Measurements from ENCODE around the gene GRAMD1C. TPM values are rescaled to one million over a fixed set of nuclear protein-coding genes. Genes with fewer than 3 reads are reported as not detected.

GRAMD1C gene
- total and polyA plus RNA-seq, 2 donors (not counting 3 experiments of a cell fraction or from before 2014, with no cell fraction given), result 7.0 to 24.0 TPM

DNA sequence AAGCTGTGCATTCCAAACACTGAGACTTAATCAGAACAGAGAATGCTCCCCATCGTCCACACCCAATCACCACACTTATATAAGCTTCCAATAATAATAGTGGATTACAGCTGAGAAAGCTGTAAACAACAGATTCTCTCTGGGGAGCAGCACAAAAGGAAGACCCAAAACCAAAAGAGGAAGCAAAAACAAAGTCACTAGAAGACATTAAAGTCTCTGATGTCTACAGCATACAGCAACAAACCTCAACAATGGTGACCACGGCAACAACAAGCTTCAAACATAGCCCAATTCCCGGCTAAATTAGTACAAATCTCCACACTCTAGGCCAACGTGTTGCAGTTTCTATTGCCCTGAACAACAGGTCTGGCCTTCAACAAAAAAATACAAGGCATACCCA, 147.0 kb downstream of the GRAMD1C start:
- no peaks in the 10 kb centered on the region for H3K36me3 ChIP-seq (ENCODE audit: control insufficient read depth in 2 of 2, extremely low read depth in 1 of 2, insufficient read depth in 2 of 2, low read length in 2 of 2)
- no peaks in the 10 kb centered on the region for H3K9me3 ChIP-seq (replicated peaks; ENCODE audit: control insufficient read depth, insufficient read depth, low read length)
- DNase-seq (ENCODE audit: low read depth, low spot score), result no peak
- no TSS peak for BruUV-seq (replicated peaks)
- H3K9ac ChIP-seq (replicated peaks; ENCODE audit: extremely low read depth, insufficient read depth, low read length), result no peak overlapping the region
- H4K20me1 ChIP-seq (replicated peaks; ENCODE audit: control insufficient read depth, extremely low read depth, insufficient read depth, low read length), result no peaks in the 10 kb centered on the region
- no peaks in the 10 kb centered on the region for H3K4me1 ChIP-seq (ENCODE audit: control insufficient read depth, extremely low read depth, insufficient read depth, low read length)
- no peaks in the 10 kb centered on the region for H3K79me2 ChIP-seq (ENCODE audit: control insufficient read depth, insufficient read depth, low read length)
- H3K27ac ChIP-seq (ENCODE audit: insufficient read depth, low read depth, low read length), result no peak overlapping the region
- intact Hi-C loops (cut with micrococcal nuclease), result no loop called here
- ChIA-PET CTCF (interaction anchor here (1.4 kb wide), 1 partner anchor 141 kb away, joined by 4 read pairs; no protein-coding TSS in a partner anchor), POLR2A (no interaction called here)
- H2AFZ ChIP-seq (ENCODE audit: low read depth, low read length), result no peak overlapping the region
- H3K4me3 ChIP-seq (replicated peaks in 1 of 3; ENCODE audit: insufficient read depth in 1 of 3, low read depth in 1 of 3, low read length in 3 of 3), result no peak overlapping the region
- FAIRE-seq, result no peak
- no peak overlapping the region for H3K4me2 ChIP-seq (ENCODE audit: insufficient read depth, low read length)
- H3K9me1 ChIP-seq (replicated peaks; ENCODE audit: control insufficient read depth, extremely low read depth, insufficient read depth, low read length), result no peaks in the 10 kb centered on the region
- dilution Hi-C loops (cut with MboI; ENCODE audit: extremely low pct_ligation_motif_present, low sequenced_read_pairs), result no loop called here
- no peak for TF ChIP-seq FOS (IDR thresholded peaks at IDR 0.05; ENCODE audit: borderline replicate concordance, insufficient read depth, low read length)
- no peak for TF ChIP-seq JUN (IDR thresholded peaks at IDR 0.05; ENCODE audit: borderline replicate concordance, insufficient read depth, insufficient read length, low read depth)
- TF ChIP-seq POLR2AphosphoS5 (IDR thresholded peaks at IDR 0.05; ENCODE audit: insufficient read depth, low read depth, low read length), result no peak
- TF ChIP-seq, protein P1, sequence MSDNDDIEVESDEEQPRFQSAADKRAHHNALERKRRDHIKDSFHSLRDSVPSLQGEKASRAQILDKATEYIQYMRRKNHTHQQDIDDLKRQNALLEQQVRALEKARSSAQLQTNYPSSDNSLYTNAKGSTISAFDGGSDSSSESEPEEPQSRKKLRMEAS (IDR thresholded peaks at IDR 0.05; ENCODE audit: insufficient read depth, insufficient read length), result no peak
- TF ChIP-seq, protein P2, sequence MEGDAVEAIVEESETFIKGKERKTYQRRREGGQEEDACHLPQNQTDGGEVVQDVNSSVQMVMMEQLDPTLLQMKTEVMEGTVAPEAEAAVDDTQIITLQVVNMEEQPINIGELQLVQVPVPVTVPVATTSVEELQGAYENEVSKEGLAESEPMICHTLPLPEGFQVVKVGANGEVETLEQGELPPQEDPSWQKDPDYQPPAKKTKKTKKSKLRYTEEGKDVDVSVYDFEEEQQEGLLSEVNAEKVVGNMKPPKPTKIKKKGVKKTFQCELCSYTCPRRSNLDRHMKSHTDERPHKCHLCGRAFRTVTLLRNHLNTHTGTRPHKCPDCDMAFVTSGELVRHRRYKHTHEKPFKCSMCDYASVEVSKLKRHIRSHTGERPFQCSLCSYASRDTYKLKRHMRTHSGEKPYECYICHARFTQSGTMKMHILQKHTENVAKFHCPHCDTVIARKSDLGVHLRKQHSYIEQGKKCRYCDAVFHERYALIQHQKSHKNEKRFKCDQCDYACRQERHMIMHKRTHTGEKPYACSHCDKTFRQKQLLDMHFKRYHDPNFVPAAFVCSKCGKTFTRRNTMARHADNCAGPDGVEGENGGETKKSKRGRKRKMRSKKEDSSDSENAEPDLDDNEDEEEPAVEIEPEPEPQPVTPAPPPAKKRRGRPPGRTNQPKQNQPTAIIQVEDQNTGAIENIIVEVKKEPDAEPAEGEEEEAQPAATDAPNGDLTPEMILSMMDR (IDR thresholded peaks at IDR 0.05; ENCODE audit: extremely low read depth in 1 of 2, insufficient read depth in 1 of 2, low read depth in 1 of 2, low read length in 2 of 2), result no peak
- TF ChIP-seq MYC (IDR thresholded peaks at IDR 0.05; ENCODE audit: low read depth, low read length), result no peak
- no peak for TF ChIP-seq GATA2 (IDR thresholded peaks at IDR 0.05; ENCODE audit: insufficient read depth, insufficient read length, low read depth, low read length)
- H3K27me3 ChIP-seq (ENCODE audit: control insufficient read depth in 2 of 2, insufficient read depth in 2 of 2, low read length in 2 of 2), result no peaks in the 10 kb centered on the region

Other genes starting within 250 kb of the GRAMD1C start
- gene USF3, start 142.1 kb upstream of the GRAMD1C start, total RNA-seq, result 10.5 and 10.9 TPM in 2 replicates
- 6.5 and 7.0 TPM in 2 replicates for gene USF3, start 142.1 kb upstream of the GRAMD1C start, polyA plus RNA-seq
- 152 and 160 TPM in 2 replicates for gene NAA50, start 92.5 kb upstream of the GRAMD1C start, total RNA-seq
- 53.1 and 54.0 TPM in 2 replicates for gene NAA50, start 92.5 kb upstream of the GRAMD1C start, polyA plus RNA-seq
- 94.2 and 96.9 TPM in 2 replicates for gene ATP6V1A, start 91.8 kb upstream of the GRAMD1C start, total RNA-seq
- 14.9 and 20.9 TPM in 2 replicates for gene ATP6V1A, start 91.8 kb upstream of the GRAMD1C start, polyA plus RNA-seq
- 1.9 and 3.2 TPM in 2 replicates for gene ZDHHC23, start 109.2 kb downstream of the GRAMD1C start, total RNA-seq
- 0.94 and 0.99 TPM in 2 replicates for gene ZDHHC23, start 109.2 kb downstream of the GRAMD1C start, polyA plus RNA-seq
- 3.8 and 4.9 TPM in 2 replicates for gene CCDC191, start 217.7 kb downstream of the GRAMD1C start, total RNA-seq
- gene CCDC191, start 217.7 kb downstream of the GRAMD1C start, polyA plus RNA-seq, result 1.4 and 1.7 TPM in 2 replicates
- gene QTRT2, start 217.9 kb downstream of the GRAMD1C start, total RNA-seq, result 29.5 and 42.8 TPM in 2 replicates
- 9.1 and 11.0 TPM in 2 replicates for gene QTRT2, start 217.9 kb downstream of the GRAMD1C start, polyA plus RNA-seq

Measured in endothelial cell of umbilical vein (primary cell).